GM18499 (cell line): Measurements from ENCODE around the gene LRP3.

Source experiments
- ATAC-seq: cut with Tn5 transposase; IDR thresholded peaks from one replicate; pipeline ENCODE4 v1.9.1; 2021; ENCODE audit warnings: moderate number of reproducible peaks; ENCODE audit not compliant: insufficient read depth, unreplicated experiment

The LRP3 gene

DNA sequence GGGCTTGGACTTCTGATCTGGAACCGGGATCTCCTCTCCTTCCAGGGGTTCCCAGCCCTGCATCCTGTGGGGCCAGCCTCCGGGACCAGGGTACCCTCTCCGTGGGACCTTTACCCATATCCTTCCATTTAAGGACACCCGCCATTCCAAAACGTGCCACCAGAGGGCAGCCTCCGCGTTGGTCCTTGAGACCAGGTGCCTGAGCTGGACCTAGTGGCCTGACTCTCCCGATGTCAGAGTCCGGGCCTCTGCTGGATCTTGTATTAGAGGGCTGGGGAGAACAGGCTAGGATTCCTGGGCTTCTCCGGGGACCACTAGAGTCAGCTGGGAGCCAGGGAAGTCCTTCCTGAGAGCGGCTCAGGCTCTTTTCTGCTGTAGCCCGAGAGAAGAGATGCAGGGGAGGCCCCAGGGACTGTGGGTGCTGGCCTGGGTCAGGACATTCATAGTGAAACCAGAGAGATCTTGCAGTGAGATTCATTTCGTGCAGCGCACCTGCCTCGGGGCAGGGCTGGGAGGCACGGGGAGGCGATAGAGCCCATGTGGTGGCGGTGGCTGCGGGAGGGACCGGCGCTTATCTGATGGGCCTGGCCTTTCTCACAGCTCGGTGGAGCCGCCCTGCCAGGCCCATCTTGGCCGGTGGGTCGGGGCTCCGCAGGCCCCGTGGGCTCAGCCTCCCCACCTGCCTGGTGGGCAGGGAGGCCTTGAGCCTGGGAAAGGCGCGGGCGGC, 41.3 kb downstream of the LRP3 start:
- ATAC-seq: peak; percentile 94

DNA sequence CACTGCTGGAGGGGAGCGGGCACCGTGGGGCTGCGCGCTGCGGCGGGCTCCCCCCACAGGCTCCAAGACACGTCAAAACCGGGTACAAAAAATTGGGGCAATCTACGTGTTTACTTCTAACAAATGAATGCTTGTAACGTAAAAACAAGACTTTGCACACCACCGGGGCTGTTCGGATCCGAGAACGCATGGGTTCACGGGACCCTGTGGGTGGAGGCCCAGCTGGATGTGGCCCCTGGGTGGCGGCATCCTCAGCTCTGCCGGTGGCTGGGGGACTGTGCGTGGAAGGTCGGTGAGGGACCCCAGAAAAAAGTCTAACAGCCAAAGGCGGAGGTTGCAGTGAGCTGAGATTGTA, 41.8 kb downstream of the LRP3 start:
- no peak for ATAC-seq

DNA sequence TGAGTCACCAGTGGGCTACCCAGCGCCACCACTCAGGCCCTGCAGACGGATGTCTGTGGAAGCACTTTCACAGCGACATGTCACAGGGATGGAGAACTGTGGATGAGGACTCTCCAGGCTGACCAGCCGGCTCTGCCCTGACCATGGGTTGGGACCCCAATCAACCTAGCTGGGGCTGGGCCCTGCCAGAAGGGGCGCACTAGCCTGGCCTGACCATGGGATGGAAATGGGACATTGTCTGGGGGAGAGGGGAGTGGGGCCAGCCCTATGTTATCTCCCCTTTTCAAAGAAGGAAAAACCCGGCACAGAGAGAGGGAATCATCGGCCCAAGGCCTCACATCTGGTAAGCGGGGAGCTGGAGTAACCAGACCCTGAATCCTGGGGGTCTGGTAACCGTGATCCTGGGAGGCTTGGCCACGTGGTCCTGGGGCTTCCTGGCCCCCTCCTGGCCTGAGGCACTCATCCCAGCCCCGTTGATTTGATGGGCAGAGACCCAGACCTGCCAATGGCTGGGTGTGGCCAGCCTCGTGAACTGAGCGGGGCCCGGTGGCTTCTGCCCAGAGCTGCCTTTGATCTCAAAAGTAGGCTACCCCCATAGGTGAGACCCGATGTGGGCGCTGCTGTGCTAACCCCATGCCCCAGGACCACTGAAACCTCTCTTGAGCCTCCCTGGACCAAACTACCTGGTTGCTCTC, 42.7 kb downstream of the LRP3 start:
- no peak for ATAC-seq

DNA sequence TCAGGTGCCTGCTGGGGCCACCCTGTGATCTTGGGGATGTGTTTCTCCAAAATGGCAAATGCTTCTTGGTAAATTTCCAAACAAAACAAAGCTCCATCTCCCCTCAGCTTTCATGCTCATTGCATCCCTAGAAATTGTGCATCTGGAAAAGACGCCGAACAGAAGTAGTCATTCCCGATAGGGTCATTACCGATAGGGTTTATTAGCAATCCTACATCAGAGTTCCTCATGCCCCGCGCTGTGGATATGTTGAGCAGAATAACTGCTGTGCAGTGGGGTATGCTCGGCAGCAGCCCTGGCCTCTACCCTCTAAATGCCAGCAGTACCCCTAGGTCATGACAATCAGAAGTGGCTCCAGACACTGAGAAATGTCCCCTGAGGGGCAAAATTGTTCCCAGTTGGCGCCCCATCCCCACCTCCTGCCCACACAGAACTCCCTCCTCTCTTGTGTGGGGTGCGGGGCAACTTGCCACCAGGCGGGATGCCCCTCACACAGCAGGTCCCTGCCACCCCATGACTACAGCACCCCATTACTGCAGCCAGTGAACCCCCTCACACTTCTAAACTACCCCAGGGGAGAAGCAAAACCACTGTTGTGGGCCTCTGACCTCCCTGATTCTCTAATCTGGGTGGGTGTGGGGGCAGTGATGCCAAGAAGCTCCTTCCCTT, 44.5 kb downstream of the LRP3 start:
- no peak for ATAC-seq

DNA sequence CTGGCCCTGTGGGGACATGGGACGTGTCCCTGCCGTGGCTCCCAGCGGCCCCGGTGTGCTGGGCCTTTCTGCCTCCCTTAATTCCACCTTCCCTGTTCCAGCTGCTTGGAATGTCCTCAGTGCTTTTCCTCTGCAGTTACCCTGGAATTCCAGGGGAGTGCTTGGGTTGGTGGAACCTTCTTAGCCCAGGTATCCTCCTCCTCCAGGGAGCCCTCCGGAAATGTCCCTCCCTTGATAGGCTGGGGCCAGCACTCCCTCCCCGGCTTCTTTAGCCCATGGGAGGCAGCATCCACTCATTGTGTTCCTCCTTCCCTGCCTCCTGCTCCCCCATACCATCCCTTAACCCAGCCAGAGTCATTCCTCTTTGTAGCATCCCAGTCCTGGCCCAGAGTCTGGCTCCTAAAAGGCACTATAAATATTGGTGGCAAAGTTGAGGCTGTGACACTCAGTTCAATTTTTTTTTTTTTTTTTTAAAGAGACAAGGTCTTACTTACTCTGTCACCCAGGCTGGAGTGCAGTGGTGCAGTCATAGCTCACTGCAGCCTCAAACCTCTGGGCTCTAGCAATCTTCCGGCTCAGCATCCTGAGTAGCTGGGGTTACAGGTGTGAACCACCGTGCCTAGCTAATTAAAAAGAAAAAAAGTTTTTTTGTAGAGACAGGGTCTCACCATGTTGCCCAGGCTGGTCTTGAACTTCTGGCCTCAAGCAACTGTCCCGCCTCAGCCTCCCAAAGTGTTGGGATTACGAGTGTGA, 45.3 kb downstream of the LRP3 start:
- ATAC-seq: no peak

DNA sequence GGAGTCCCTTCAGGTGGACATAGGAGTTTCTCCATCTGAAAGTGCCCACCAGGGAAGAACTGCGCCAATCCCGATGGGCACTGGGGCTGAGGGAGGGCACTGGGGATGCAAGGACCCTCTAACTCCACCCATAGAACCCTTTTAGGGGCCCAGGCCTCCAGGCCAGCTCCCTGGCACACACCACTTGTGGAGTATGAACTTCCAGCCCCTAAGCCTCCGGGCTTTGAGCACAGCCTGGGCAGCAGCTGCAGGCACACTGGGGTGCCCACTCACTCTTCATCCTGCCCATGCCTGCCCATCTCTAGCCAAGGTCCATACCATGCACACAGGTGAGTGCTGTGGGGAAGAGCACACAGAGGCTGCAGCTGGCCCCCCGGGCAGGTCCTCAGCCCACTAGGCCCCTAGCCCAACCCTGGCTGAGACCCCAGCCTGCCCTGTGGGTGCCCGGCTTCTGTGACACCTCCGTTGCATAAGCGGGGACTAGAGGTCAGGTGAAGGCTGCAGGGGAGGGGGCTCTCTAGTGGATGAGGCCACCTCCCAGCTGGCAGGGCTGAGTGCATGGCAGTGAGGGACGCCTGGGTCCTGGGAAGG, 46.1 kb downstream of the LRP3 start:
- no peak for ATAC-seq

DNA sequence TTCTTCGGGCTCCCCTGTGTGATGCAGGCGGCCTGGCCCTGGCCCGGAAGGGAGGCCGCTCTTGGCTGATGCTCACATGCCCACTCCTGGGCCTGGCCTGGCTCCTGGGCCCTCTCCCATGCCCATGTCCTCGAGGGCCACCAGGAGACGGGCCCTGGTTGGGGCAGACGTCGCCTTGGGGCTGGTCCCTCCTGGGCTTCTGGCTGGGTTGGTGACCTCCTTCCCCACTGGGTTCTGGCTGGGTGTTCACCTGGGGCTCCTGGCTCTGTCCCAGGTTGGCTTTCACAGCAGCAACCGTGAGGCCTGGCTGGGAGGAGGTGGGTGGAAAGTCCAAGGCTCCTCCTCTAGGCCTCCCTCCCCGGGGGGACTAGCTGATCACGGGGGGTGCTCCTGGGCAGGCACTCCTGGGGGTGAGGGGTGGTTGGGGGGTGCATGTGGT, 47.0 kb downstream of the LRP3 start:
- no peak for ATAC-seq

DNA sequence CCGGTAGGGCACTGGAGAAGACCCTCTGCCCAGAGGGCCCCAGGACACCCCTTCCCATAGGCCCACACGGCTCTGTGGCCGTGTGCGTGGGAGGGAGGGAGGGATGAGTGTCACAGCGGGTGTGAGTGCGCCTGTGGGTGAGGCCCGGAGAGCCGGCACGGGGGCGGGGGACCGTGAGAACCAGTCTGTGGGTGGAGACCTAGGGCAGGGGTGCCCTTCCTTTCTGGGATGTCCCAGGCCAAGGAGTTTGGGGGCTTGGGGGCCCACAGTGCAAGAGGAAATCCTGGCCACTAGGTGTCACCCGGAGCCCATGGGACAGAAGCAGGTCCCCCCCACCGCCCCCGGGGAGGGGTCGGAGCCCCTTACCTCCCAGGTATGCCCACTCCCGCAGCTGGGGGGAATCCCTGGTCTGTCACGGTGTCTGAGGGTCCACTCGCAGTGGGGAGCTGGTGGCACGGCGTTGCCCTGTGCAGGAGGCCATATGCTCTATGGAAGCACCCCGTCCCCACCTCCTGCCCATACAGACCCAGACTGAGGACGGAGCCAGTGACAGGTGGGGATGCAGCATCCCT, 47.5 kb downstream of the LRP3 start:
- no peak for ATAC-seq

DNA sequence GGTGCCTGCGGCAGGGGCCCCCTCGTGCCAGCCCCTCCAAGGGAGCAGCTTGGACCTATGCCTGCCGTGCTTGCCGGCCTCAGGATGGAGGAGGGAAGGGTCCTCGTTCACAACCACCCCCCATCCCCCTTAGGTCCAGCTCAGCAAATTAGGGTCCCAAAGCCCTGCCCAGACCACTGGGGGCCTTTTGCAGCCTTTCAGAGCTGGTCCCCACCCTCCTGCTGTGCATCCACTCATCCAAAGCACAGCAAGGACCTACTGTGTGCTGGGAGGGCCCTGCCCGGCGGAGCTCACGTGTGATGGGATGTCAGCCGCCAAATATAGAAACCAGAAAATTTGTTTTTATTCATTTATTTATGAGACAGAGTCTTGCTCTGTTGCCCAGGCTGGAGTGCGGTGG, 48.0 kb downstream of the LRP3 start:
- no peak for ATAC-seq

DNA sequence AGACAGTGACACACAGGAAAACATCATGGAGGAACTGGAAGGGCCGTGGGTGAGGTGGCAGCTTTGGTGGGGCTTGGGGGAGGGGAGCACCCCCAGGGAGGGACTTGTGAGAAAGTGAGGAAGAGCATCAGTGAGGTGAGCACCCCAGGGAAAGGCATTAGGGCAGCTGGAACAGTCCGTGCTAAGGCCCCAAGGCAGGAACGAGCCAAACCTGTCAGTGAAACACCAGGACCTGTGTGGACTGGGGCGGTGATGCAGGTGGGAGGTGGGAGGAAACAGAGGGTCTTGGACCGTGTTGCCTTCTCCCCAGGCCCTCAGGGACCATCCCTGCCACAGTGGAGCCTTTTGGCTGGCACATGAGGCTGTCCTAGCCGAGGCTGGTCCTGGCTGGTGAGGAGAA, 48.8 kb downstream of the LRP3 start:
- no peak for ATAC-seq

DNA sequence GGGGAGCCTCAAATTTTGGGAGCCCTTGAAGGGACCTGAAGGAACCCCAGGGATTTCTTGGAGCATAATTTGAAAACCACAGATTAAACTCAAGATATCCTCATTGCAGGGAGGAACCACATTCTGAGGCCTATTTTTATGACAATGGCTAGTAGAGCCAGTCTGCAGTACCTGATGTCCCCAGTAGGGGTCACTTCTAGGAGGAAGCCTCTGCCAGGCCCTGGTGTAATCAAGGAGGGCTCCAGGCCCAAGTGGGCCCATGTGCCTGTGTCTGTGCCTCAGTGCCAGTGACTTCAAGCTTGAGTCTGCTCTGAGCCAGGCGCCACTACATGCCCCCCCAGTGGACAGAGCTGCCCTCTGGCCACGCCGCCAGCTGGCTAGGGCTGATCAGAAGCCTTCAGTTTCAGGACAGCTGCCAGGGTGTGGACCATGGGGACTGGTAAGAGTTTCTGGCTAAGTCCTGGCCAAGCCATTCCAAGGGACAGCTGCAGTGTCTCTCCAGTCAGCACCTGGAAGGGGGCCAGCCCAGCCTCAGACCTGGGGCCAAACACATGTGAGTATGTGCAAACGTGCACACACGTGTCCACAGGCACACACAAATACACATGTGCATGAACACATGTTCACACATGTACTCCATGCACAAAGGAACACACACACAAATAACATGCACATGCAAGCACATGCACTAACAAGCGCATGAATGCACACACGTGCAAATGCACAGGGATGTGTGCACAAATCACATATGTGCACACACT, 52.0 kb downstream of the LRP3 start:
- no peak for ATAC-seq

DNA sequence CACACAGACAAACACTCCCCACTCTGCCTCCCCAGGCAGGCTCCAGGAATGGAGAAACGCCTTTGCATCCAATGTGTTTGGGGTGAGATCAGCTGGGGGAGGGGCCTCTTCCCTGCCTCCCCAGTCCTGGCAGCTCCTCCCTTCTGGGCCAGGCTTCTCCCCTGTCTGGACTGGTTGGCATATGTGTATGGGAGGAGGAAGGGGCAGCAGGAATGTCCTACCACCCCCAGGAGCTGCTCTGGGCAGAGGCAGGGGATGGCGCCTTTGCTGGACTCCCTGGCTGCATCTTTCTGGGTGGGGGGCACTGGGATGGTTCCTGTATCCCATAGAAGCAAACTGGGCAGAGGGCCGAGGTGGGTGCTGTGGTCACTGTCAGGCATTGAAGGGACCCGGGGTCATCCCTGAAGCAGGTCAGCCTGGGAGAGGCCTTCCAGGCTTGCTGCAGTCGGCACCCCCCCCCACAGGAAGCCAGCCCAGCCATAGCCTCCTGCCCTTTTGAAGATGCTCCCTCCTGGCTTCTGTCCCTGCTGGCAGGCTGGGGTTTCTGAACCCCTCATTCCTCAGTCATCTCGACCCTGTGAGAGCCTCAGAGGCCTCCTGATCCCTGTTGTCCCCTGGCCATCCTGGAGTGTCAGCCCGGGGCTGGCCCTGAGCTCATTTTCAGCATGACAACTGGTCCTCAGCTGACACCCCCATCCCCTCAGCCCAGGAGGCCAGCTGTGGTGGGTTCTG, 52.7 kb downstream of the LRP3 start:
- no peak for ATAC-seq

DNA sequence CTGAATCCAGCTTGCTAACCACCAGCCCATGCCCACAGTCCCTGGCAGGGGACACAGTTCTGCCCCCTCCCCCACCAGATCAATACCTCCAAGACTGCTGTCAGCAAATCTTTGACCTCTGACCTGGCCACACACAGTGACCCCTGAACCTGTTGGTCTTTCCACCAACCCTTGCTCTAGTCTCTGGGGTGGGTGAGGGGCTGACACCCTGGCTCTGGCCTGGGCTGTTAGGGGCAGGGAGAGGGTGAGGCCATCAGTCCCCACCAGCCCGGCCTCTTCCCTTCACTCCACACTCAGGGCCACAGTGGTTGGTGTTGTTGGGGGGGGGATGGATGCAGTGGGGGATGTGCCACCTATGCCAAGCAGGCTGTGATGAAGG, 53.3 kb downstream of the LRP3 start:
- no peak for ATAC-seq

DNA sequence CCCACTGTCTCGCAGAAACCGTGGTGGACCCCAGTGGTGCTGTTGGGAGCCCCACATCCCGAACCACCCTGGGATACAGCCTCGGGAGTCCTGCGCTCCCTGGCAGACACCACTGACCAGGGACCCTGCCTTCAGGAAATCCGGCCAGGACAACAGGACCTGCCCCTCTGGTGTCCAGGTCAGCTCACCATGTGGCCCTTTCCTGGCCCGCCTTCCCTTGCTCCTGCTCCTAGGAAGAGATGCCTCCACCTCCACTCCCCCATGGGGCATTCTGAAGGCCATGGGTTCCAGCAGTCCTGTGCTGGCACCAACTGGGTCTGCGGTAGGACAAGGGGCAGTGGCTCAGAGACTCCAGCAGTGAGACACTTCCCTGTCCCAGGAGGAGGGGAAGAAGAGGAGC, 54.0 kb downstream of the LRP3 start:
- ATAC-seq: no peak

DNA sequence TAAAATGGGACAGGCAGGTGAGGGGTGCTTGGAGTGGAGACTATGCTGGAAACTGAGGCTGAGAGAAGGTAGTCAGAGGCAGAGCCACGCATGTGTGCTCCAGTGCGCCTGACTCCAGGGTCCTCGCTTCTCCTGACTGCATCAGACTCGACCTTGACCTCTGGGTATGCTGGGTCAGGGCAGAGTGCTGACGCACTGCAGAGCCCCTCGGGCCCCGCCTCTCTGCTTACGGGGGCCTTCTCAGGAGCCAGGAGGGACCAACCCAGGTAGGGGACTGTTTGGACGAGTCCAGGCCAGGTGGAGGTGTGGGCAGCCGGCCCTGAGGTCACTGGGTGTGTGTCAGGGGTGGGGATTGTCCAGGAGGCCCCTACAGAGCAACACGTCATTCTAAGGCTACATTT, 54.4 kb downstream of the LRP3 start:
- ATAC-seq: no peak

DNA sequence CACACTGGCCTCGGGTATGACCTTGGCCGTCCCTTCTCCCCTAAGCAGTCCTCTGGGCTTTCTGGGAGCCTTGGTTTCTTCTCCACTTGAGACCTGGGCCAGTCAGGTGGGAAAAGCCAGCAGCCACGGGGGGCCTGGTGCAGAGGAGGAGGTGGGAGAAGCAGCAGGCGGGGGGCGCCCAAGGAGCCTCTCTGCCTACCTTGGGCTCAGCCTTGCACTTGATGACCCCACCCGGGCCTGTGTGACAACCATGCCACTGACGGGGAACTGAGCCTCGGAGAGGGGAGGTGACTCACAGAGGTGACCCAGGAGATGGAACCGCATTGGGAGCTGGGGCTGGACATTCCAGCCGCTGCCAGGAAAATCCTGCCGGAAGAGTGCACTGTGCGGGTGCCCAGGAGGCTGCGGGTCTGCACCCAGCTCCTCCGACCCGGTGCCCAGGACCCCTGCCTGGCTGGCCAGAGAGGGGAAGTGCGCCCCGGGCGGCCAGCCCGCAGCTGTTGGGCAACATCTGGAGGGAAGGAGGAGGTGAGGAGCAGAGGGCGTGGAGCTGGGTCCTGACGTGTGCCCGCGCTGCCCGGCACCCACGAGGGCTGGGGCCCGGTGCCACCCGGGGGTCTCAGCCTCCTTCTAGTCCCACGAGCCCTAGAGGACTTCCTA, 55.0 kb downstream of the LRP3 start:
- no peak for ATAC-seq

DNA sequence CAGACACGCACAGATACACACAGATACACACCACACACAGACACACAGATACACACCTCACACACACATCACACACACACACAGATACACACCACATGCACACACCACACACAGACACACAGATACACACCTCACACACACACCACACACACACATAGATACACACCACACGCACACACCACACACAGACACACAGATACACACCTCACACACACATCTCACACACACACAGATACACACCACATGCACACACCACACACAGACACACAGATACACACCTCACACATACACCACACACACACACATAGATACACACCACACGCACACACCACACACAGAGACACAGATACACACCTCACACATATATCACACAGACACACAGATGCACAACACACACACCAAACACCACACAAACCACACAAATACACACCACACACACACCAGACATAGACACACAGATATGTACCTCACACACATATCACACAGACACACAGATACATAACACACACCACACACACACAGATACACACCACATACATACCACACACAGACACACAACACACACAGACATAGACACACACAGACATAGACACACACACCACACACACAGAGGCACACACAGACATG, 55.7 kb downstream of the LRP3 start:
- no peak for ATAC-seq

DNA sequence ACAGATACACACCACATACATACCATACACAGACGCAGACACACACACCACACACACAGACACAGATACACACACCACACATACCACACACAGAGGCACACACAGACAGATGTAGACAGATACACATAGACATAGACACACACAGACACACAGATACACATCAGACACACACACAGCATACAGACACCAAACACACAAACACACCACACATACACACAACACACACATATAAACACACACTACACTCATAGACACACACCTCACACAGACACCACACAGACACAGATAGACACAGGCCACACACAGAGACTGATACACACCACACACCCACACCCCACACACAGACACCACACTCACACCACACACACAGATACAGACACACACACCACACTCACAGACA, 56.4 kb downstream of the LRP3 start:
- ATAC-seq: no peak
